Measurements from ENCODE around the gene COL21A1.

DNA sequence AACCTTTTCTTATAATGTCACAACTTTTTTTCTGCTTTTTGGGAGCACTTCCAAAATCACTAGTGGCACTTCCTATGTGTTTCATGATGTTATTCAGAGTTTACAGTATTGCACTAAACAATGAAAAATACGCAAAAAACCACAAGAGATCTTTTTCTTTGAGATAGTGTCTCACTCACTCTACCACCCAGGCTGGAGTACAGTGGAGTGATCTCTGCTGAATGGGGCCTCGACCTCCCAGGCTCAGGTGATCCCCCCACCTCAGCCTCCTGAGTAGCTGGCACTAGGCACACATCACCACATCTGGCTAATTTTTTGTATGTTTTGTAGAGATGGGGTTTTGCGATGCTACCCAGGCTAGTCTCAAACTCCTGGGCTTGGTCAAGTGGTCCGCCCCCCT, 158.7 kb downstream of the COL21A1 start:
- TF ChIP-seq, protein P1, sequence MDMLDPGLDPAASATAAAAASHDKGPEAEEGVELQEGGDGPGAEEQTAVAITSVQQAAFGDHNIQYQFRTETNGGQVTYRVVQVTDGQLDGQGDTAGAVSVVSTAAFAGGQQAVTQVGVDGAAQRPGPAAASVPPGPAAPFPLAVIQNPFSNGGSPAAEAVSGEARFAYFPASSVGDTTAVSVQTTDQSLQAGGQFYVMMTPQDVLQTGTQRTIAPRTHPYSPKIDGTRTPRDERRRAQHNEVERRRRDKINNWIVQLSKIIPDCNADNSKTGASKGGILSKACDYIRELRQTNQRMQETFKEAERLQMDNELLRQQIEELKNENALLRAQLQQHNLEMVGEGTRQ (IDR thresholded peaks at IDR 0.05): no peak
- no peak for TF ChIP-seq MAFK (IDR thresholded peaks at IDR 0.05; ENCODE audit: partially characterized antibody)
